ENCODE data around the gene ETFB. TPM values are rescaled to one million over a fixed set of nuclear protein-coding genes. Genes with fewer than 3 reads are reported as not detected.

ETFB gene
- total RNA-seq, 1 donor from 2014 or later: 43.7 TPM

DNA sequence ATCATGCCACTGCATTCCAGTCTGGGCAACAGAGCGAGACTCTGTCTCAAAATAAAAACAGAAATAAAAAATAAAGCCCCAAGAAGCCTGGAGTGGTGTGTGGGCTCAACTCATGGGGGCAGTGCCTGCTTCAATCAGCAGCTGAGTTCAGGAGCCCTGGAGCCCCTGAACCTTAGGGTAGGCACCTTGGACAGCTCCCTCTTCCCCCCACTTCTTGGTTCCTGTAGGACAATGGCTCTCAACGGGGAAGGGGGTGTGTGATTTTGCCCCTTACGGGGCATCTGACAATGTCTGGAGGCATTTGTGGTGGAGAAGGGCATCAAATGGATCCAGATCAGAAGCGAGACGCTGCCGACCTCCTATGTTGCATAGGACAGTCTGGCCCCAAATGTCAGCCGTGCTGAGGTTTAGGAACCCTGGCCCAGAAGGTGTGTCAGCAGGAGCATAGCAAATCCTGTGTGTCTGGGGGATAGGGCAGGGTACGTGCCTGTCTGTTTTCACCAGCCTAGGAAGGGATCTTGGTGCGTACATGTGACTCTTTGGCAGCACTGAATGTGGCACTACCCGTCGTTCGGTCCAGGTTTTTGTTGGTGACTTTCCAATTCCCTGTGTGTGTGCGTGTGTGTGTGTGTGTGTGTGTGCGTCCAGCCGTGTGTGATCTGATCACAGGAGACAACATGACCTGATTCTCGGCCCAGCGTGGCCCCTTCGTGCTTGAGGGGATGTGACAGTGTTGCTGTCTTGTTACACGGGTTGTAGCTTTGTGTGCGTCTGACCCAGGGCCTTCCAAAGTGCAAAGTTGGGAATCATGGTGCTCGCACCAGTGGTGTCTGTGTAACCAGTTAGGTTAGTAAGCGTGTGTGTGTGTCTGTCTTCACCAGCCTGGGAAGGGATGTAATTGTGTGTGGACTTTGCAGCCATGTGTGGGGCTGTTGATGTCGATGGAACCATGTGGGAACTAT lies 47.2 kb downstream of the ETFB start:
- H3K4me1 Mint-ChIP-seq (ENCODE audit: low read depth): no peaks in the 10 kb centered on the region
- H3K27ac Mint-ChIP-seq (ENCODE audit: unreplicated experiment): no peak overlapping the region
- no peak for TF ChIP-seq CTCF (IDR thresholded peaks at IDR 0.05)
- H3K4me3 Mint-ChIP-seq (ENCODE audit: unreplicated experiment): no peak overlapping the region
- H3K36me3 Mint-ChIP-seq (ENCODE audit: low read depth): no peaks in the 10 kb centered on the region
- H3K27me3 Mint-ChIP-seq (ENCODE audit: low read depth): peaks cover 22% of the 10 kb centered on the region
- no peak for DNase-seq (ENCODE audit: low spot score)
- peaks cover 9% of the 10 kb centered on the region for H3K9me3 Mint-ChIP-seq (ENCODE audit: low read depth)

DNA sequence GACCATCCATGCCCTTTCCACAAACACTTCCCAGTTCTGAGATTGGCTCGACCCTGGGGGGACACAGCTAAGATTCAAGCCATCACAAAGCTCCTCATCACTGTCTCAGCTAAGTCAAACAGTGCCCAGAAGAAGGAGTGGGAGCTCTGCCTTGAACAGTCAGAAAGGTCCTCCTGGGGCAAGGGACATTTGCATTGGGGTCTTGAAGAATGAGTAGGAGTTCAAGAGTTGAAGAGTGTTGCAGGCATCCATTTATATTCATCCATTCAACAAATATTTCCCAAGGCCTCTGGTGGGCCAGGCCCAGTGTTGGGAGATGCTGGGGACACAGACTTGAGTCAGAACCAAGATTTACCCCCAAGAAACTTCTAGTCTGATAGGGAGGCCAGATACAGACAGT lies 48.2 kb downstream of the ETFB start:
- H3K36me3 Mint-ChIP-seq (ENCODE audit: low read depth): no peaks in the 10 kb centered on the region
- no peak overlapping the region for H3K27ac Mint-ChIP-seq (ENCODE audit: unreplicated experiment)
- no peak for TF ChIP-seq CTCF (IDR thresholded peaks at IDR 0.05)
- H3K4me1 Mint-ChIP-seq (ENCODE audit: low read depth): no peaks in the 10 kb centered on the region
- DNase-seq (ENCODE audit: low spot score): no peak
- H3K9me3 Mint-ChIP-seq (ENCODE audit: low read depth): peaks cover 9% of the 10 kb centered on the region
- H3K27me3 Mint-ChIP-seq (ENCODE audit: low read depth): peaks cover 22% of the 10 kb centered on the region
- H3K4me3 Mint-ChIP-seq (ENCODE audit: unreplicated experiment): no peak overlapping the region

- H3K4me1 Mint-ChIP-seq (ENCODE audit: low read depth): peaks cover under 1% of the 10 kb centered on the region
- no peak for TF ChIP-seq CTCF (IDR thresholded peaks at IDR 0.05)
- H3K27me3 Mint-ChIP-seq (ENCODE audit: low read depth): peaks cover 20% of the 10 kb centered on the region
- no peak for DNase-seq (ENCODE audit: low spot score)
- no peak overlapping the region for H3K27ac Mint-ChIP-seq (ENCODE audit: unreplicated experiment)
- H3K4me3 Mint-ChIP-seq (ENCODE audit: unreplicated experiment): no peak overlapping the region
- H3K36me3 Mint-ChIP-seq (ENCODE audit: low read depth): no peaks in the 10 kb centered on the region
- peaks cover 9% of the 10 kb centered on the region for H3K9me3 Mint-ChIP-seq (ENCODE audit: low read depth)
Observed at GRCh38 chr19:51317376-51317775, 48.8 kb downstream of the ETFB start.

GRCh38 chr19:51316688-51317087 lies 49.5 kb downstream of the ETFB start:
- H3K4me1 Mint-ChIP-seq (ENCODE audit: low read depth): peaks cover 3% of the 10 kb centered on the region
- no peak for DNase-seq (ENCODE audit: low spot score)
- H3K27ac Mint-ChIP-seq (ENCODE audit: unreplicated experiment): no peak overlapping the region
- peaks cover 9% of the 10 kb centered on the region for H3K9me3 Mint-ChIP-seq (ENCODE audit: low read depth)
- peaks cover 23% of the 10 kb centered on the region for H3K27me3 Mint-ChIP-seq (ENCODE audit: low read depth)
- no peaks in the 10 kb centered on the region for H3K36me3 Mint-ChIP-seq (ENCODE audit: low read depth)
- TF ChIP-seq CTCF (IDR thresholded peaks at IDR 0.05): no peak
- H3K4me3 Mint-ChIP-seq (ENCODE audit: unreplicated experiment): no peak overlapping the region

GRCh38 chr19:51311351-51312257 lies 54.6 kb downstream of the ETFB start, which contains the start of gene IGLON5:
TSS of gene IGLON5 (plus strand) at chr19:51311644. CDS start at chr19:51311848, 204 bp downstream.
- Mint-ChIP-seq H3K36me3 (ENCODE audit: low read depth) (no peaks in the 10 kb centered on the region), H3K9me3 (ENCODE audit: low read depth) (peaks cover 24% of the 10 kb centered on the region), H3K27me3 (ENCODE audit: low read depth) (peaks cover 31% of the 10 kb centered on the region), H3K4me1 (ENCODE audit: low read depth) (peaks cover 3% of the 10 kb centered on the region), H3K4me3 (ENCODE audit: unreplicated experiment) (no peak within 1 kb of the TSS), H3K27ac (ENCODE audit: unreplicated experiment) (no peak within 1 kb of the TSS)
- no peak for DNase-seq (ENCODE audit: low spot score)
- TF ChIP-seq CTCF (IDR thresholded peaks at IDR 0.05): no peak
